Measurements from ENCODE around the gene KCNK10. TPM values are rescaled to one million over a fixed set of nuclear protein-coding genes. Genes with fewer than 3 reads are reported as not detected.
"Not testable (repeated sequence)": the region's sequence is repeated elsewhere in the genome, so short reads cannot be mapped to it uniquely, and the experiment has no call there.

KCNK10 gene
- total and polyA plus RNA-seq, 10 donors, result 0.03 to 0.13 (median 0.08) TPM; not detected in 6

DNA sequence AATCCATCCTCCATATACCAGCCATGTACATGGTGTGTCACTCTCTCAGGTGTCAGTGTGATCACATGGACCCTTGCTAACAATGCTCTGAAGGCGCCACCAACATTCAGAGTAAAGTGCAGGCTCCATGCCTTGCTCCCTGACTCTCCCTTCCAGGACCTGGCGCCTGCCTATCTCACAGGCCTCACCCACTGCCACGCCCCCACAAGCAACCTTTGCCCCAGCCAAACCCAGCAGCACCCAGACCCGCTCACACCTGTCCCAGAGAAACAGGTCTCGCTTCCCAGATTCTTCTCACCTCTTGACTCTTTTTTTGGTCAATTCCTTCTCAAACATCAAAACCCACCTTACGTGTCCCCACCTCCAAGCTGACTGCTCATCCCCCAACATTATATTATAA lies 52.3 kb downstream of the KCNK10 start:
- H3K4me1 ChIP-seq, result no peaks in the 10 kb centered on the region
- intact Hi-C loops (cut with DNase I; ENCODE audit: low total_unique reads), result no loop called here
- no peaks in the 10 kb centered on the region for H3K36me3 ChIP-seq
- TF ChIP-seq, protein P1, sequence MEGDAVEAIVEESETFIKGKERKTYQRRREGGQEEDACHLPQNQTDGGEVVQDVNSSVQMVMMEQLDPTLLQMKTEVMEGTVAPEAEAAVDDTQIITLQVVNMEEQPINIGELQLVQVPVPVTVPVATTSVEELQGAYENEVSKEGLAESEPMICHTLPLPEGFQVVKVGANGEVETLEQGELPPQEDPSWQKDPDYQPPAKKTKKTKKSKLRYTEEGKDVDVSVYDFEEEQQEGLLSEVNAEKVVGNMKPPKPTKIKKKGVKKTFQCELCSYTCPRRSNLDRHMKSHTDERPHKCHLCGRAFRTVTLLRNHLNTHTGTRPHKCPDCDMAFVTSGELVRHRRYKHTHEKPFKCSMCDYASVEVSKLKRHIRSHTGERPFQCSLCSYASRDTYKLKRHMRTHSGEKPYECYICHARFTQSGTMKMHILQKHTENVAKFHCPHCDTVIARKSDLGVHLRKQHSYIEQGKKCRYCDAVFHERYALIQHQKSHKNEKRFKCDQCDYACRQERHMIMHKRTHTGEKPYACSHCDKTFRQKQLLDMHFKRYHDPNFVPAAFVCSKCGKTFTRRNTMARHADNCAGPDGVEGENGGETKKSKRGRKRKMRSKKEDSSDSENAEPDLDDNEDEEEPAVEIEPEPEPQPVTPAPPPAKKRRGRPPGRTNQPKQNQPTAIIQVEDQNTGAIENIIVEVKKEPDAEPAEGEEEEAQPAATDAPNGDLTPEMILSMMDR (IDR thresholded peaks at IDR 0.05 in 8 of 11, conservative IDR thresholded peaks at IDR 0.05 in 3 of 11), result no peak
- no peak overlapping the region for H3K4me3 ChIP-seq
- H3K27ac ChIP-seq, result no peak overlapping the region
- no peak for DNase-seq
- 61 to 85% (median 68%) methylated on average over 6 of the region's 6 CpGs for WGBS, 5 donors
- no peaks in the 10 kb centered on the region for H3K9me3 ChIP-seq
- peaks cover 0 to 7% (median 0%) of the 10 kb centered on the region in 7 donors for H3K27me3 ChIP-seq (replicated peaks in 1 of 7)

DNA sequence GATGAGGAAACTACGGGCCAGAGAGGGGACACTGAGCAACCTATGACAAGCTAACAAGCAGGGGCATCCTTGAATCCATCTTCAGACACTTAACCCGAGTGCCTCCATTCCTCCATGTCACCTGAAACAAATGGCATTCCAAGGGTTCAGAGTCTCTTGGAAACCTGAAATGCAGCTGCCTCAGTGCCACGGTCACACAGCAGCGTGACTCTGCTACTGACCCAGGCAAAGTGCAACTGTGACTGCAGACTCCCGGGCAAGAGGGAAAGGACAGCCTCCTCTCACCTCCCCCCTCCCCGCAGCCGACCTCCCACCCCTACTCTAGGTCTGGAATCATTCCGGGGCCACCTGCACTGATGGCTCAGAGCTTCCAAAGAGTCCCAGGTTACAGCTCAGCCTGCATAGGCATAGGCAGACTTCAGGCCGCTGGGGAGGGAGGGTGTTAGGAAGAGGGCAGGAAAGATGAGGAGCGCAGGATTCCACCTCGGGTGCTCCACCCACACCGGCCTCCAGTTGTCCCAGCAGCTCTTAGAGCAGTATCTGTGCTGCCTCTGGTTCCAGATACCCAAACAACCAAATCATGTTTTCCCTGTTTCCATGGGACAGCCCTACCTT lies 53.2 kb downstream of the KCNK10 start:
- no peak overlapping the region for H3K4me3 ChIP-seq
- WGBS, 5 donors, result 61 to 74% (median 63%) methylated on average over 11 to 12 of the region's 12 CpGs
- H3K27ac ChIP-seq, result no peak overlapping the region
- TF ChIP-seq POLR2AphosphoS5 (IDR thresholded peaks at IDR 0.05), result no peak
- no peak for TF ChIP-seq POLR2A (IDR thresholded peaks at IDR 0.05)
- TF ChIP-seq, protein P1 (IDR thresholded peaks at IDR 0.05 in 8 of 11, conservative IDR thresholded peaks at IDR 0.05 in 3 of 11), result no peak
- DNase-seq, result no peak
- H3K9me3 ChIP-seq, result no peaks in the 10 kb centered on the region
- no peaks in the 10 kb centered on the region for H3K36me3 ChIP-seq
- peaks cover 0 to 4% (median 0%) of the 10 kb centered on the region in 7 donors for H3K27me3 ChIP-seq (replicated peaks in 1 of 7)
- H3K4me1 ChIP-seq, result no peaks in the 10 kb centered on the region
- intact Hi-C loops (cut with DNase I; ENCODE audit: low total_unique reads), result no loop called here

DNA sequence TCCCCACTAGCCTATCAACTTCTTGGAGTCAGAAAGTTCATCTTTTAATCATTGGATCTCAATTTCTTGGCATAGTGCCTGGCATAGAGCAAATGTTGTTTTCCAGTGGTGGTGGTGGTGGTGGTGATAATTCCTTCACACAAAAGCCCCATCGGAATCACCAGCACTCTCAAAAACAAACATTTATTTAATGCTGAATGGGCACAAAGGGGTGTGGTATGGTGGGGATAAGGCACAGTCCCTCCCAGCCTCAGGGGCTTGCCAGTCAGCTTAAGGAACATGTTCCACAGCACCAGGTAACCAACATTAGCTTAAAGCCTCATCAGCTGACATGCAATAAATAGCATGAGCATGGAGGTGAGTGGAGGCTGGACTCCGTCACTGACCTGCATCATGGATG lies 56.6 kb downstream of the KCNK10 start:
- Histone ChIP-seq H3K9me3 (no peaks in the 10 kb centered on the region), H3K27ac (no peak overlapping the region), H3K27me3 (replicated peaks in 1 of 7) (peaks cover 0 to 6% (median 0%) of the 10 kb centered on the region in 7 donors), H3K4me3 (no peak overlapping the region), H3K4me1 (no peaks in the 10 kb centered on the region), H3K36me3 (no peaks in the 10 kb centered on the region)
- intact Hi-C loops (cut with DNase I; ENCODE audit: low total_unique reads), result no loop called here
- 88 to 94% (median 90%) methylated on average over 2 of the region's 2 CpGs for WGBS, 5 donors
- no peak for TF ChIP-seq POLR2AphosphoS5 (IDR thresholded peaks at IDR 0.05)
- TF ChIP-seq, protein P1 (IDR thresholded peaks at IDR 0.05 in 8 of 11, conservative IDR thresholded peaks at IDR 0.05 in 3 of 11), result no peak
- TF ChIP-seq POLR2A (IDR thresholded peaks at IDR 0.05), result no peak
- DNase-seq, result no peak

DNA sequence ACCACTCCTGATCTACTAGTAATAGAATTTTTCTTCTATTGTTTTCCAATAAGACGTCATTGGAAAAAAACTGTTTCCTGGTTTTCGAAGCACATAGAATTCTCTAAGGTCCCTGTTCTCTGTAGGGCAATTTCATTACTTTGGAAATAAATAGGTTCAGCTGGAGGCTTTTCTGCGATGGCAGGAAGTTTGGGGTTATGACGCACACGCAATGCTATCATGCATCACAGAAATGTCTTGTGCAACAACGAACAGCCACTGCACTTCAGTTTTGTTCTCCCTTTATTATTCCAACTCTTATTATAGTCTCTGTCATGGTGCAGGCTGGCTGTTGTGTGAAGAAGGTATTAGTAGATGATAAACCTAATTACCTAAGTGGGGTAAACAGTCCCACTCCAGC lies 59.0 kb downstream of the KCNK10 start:
- Histone ChIP-seq H3K4me3 (no peak overlapping the region), H3K9me3 (no peaks in the 10 kb centered on the region), H3K36me3 (no peaks in the 10 kb centered on the region), H3K27ac (no peak overlapping the region), H3K27me3 (replicated peaks in 1 of 7) (peaks cover 0 to 9% (median 0%) of the 10 kb centered on the region in 7 donors), H3K4me1 (no peaks in the 10 kb centered on the region)
- WGBS, 5 donors, result 39 to 56% (median 46%) methylated on average over 6 of the region's 6 CpGs
- TF ChIP-seq POLR2A (IDR thresholded peaks at IDR 0.05), result no peak
- TF ChIP-seq, protein P1 (IDR thresholded peaks at IDR 0.05 in 8 of 11, conservative IDR thresholded peaks at IDR 0.05 in 3 of 11), result no peak
- intact Hi-C loops (cut with DNase I; ENCODE audit: low total_unique reads), result no loop called here
- no peak for DNase-seq

DNA sequence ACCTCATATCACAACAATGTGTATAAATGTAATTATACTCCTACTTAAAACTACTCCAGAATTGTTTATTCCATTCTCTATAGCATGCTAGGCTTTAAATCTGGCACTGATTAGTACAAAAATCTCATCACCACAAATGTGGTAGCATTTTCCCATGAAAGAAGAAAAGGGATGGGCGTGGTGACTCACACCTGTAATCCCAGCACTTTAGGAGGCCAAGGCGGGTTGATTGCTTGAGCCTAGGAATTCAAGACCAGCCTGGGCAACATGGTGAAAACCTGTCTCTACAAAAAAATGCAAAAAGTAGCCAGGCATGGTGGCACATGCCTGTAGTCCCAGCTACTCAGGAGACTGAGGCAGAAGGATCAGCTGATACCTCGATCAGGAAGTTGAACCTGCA lies 61.8 kb downstream of the KCNK10 start:
- peaks cover 0 to 14% (median 0%) of the 10 kb centered on the region in 7 donors for H3K27me3 ChIP-seq (replicated peaks in 1 of 7)
- H3K36me3 ChIP-seq; DNase-seq; H3K9me3 ChIP-seq; H3K4me1 ChIP-seq; H3K4me3 ChIP-seq; H3K27ac ChIP-seq; intact Hi-C loops (cut with DNase I; ENCODE audit: low total_unique reads): not testable (repeated sequence)
- WGBS, 5 donors, result 71 to 87% (median 79%) methylated on average over 3 of the region's 3 CpGs
